ENCODE data around the gene CNOT11.
"Not testable (repeated sequence)": the region's sequence is repeated elsewhere in the genome, so short reads cannot be mapped to it uniquely, and the experiment has no call there.

The CNOT11 gene

GRCh38 chr2:101252408-101253012 is at the start of gene CNOT11:
CNOT11 (plus strand) TSS chr2:101252886; CDS start chr2:101252965, 79 bp downstream.
- Histone ChIP-seq H3K36me3 (ENCODE audit: control insufficient read depth, insufficient read depth, low read length) (peaks cover 3% of the 10 kb centered on the region), H3K27ac (ENCODE audit: low read depth, low read length) (peak within 1 kb of the TSS; percentile 90)

GRCh38 chr2:101204400-101205115 is 48.1 kb upstream of the CNOT11 start:
- Histone ChIP-seq H3K36me3 (ENCODE audit: control insufficient read depth, insufficient read depth, low read length) (no peaks in the 10 kb centered on the region), H3K4me3 (ENCODE audit: low read depth, low read length) (no peak overlapping the region), H3K27ac (ENCODE audit: low read depth, low read length) (no peak overlapping the region)

More at GRCh38 chr2:101252408-101253012, at the start of gene CNOT11:
- Histone ChIP-seq H3K9me3 (ENCODE audit: control insufficient read depth, insufficient read depth, low read depth, low read length) (no peaks in the 10 kb centered on the region), H3K27me3 (ENCODE audit: control insufficient read depth, insufficient read depth, low read length) (no peaks in the 10 kb centered on the region), H3K9ac (ENCODE audit: low read length) (peak within 1 kb of the TSS; percentile 90), H3K4me3 (ENCODE audit: low read depth, low read length) (peak within 1 kb of the TSS; percentile 86), H3K4me1 (ENCODE audit: control insufficient read depth, insufficient read depth, low read length) (peaks cover 25% of the 10 kb centered on the region)

GRCh38 chr2:101205521-101206479 is 46.9 kb upstream of the CNOT11 start:
- no peak overlapping the region for H3K9ac ChIP-seq (ENCODE audit: low read length)
- H3K4me3 ChIP-seq (ENCODE audit: low read depth, low read length): no peak overlapping the region
- no peak overlapping the region for H3K27ac ChIP-seq (ENCODE audit: low read depth, low read length)
- no peaks in the 10 kb centered on the region for H3K4me1 ChIP-seq (ENCODE audit: control insufficient read depth, insufficient read depth, low read length)
- H3K9me3 ChIP-seq (ENCODE audit: control insufficient read depth, insufficient read depth, low read depth, low read length): 0 out of 2 replicates have a peak, but pooled peaks cover 9% of the 10 kb centered on the region
- H3K27me3 ChIP-seq (ENCODE audit: control insufficient read depth, insufficient read depth, low read length): no peaks in the 10 kb centered on the region
- H3K36me3 ChIP-seq (ENCODE audit: control insufficient read depth, insufficient read depth, low read length): no peaks in the 10 kb centered on the region

More at GRCh38 chr2:101204400-101205115, 48.1 kb upstream of the CNOT11 start:
- no peak overlapping the region for H3K9ac ChIP-seq (ENCODE audit: low read length)
- no peaks in the 10 kb centered on the region for H3K4me1 ChIP-seq (ENCODE audit: control insufficient read depth, insufficient read depth, low read length)
- H3K9me3 ChIP-seq (ENCODE audit: control insufficient read depth, insufficient read depth, low read depth, low read length): 0 out of 2 replicates have a peak, but pooled peaks cover 5% of the 10 kb centered on the region
- H3K27me3 ChIP-seq (ENCODE audit: control insufficient read depth, insufficient read depth, low read length): no peaks in the 10 kb centered on the region

GRCh38 chr2:101208830-101209229 is 43.9 kb upstream of the CNOT11 start:
- Histone ChIP-seq H3K4me1 (ENCODE audit: control insufficient read depth, insufficient read depth, low read length) (no peaks in the 10 kb centered on the region), H3K9ac (ENCODE audit: low read length) (no peak overlapping the region), H3K27ac (ENCODE audit: low read depth, low read length) (no peak overlapping the region), H3K9me3 (ENCODE audit: control insufficient read depth, insufficient read depth, low read depth, low read length) (0 out of 2 replicates have a peak, but pooled peaks cover 9% of the 10 kb centered on the region), H3K36me3 (ENCODE audit: control insufficient read depth, insufficient read depth, low read length) (no peaks in the 10 kb centered on the region), H3K4me3 (ENCODE audit: low read depth, low read length) (no peak overlapping the region), H3K27me3 (ENCODE audit: control insufficient read depth, insufficient read depth, low read length) (no peaks in the 10 kb centered on the region)

GRCh38 chr2:101219246-101219645 is 33.4 kb upstream of the CNOT11 start:
- Histone ChIP-seq H3K27ac (ENCODE audit: low read depth, low read length) (no peak overlapping the region), H3K27me3 (ENCODE audit: control insufficient read depth, insufficient read depth, low read length) (no peaks in the 10 kb centered on the region), H3K9me3 (ENCODE audit: control insufficient read depth, insufficient read depth, low read depth, low read length) (no peaks in the 10 kb centered on the region), H3K36me3 (ENCODE audit: control insufficient read depth, insufficient read depth, low read length) (no peaks in the 10 kb centered on the region), H3K9ac (ENCODE audit: low read length) (no peak overlapping the region), H3K4me1 (ENCODE audit: control insufficient read depth, insufficient read depth, low read length) (no peaks in the 10 kb centered on the region), H3K4me3 (ENCODE audit: low read depth, low read length) (no peak overlapping the region)

GRCh38 chr2:101220091-101220490 is 32.6 kb upstream of the CNOT11 start:
- H3K9me3 ChIP-seq (ENCODE audit: control insufficient read depth, insufficient read depth, low read depth, low read length); H3K9ac ChIP-seq (ENCODE audit: low read length); H3K4me3 ChIP-seq (ENCODE audit: low read depth, low read length); H3K27ac ChIP-seq (ENCODE audit: low read depth, low read length); H3K27me3 ChIP-seq (ENCODE audit: control insufficient read depth, insufficient read depth, low read length); H3K4me1 ChIP-seq (ENCODE audit: control insufficient read depth, insufficient read depth, low read length); H3K36me3 ChIP-seq (ENCODE audit: control insufficient read depth, insufficient read depth, low read length): not testable (repeated sequence)

- H3K4me3 ChIP-seq (ENCODE audit: low read depth, low read length): no peak overlapping the region
- H3K9ac ChIP-seq (ENCODE audit: low read length): no peak overlapping the region
- H3K4me1 ChIP-seq (ENCODE audit: control insufficient read depth, insufficient read depth, low read length): no peaks in the 10 kb centered on the region
- H3K27me3 ChIP-seq (ENCODE audit: control insufficient read depth, insufficient read depth, low read length): no peaks in the 10 kb centered on the region
- H3K27ac ChIP-seq (ENCODE audit: low read depth, low read length): no peak overlapping the region
- no peaks in the 10 kb centered on the region for H3K36me3 ChIP-seq (ENCODE audit: control insufficient read depth, insufficient read depth, low read length)
- no peaks in the 10 kb centered on the region for H3K9me3 ChIP-seq (ENCODE audit: control insufficient read depth, insufficient read depth, low read depth, low read length)
Measured at GRCh38 chr2:101223814-101224231, 28.9 kb upstream of the CNOT11 start.

- Histone ChIP-seq H3K9me3 (ENCODE audit: control insufficient read depth, insufficient read depth, low read depth, low read length) (peaks cover 21% of the 10 kb centered on the region), H3K27ac (ENCODE audit: low read depth, low read length) (no peak overlapping the region), H3K27me3 (ENCODE audit: control insufficient read depth, insufficient read depth, low read length) (no peaks in the 10 kb centered on the region), H3K4me3 (ENCODE audit: low read depth, low read length) (no peak overlapping the region), H3K9ac (ENCODE audit: low read length) (no peak overlapping the region), H3K4me1 (ENCODE audit: control insufficient read depth, insufficient read depth, low read length) (no peaks in the 10 kb centered on the region), H3K36me3 (ENCODE audit: control insufficient read depth, insufficient read depth, low read length) (no peaks in the 10 kb centered on the region)
Measured at GRCh38 chr2:101230541-101231001, 22.1 kb upstream of the CNOT11 start.

- no peak overlapping the region for H3K4me3 ChIP-seq (ENCODE audit: low read depth, low read length)
- H3K9ac ChIP-seq (ENCODE audit: low read length): no peak overlapping the region
- H3K9me3 ChIP-seq (ENCODE audit: control insufficient read depth, insufficient read depth, low read depth, low read length): peaks cover 21% of the 10 kb centered on the region
- no peak overlapping the region for H3K27ac ChIP-seq (ENCODE audit: low read depth, low read length)
- H3K36me3 ChIP-seq (ENCODE audit: control insufficient read depth, insufficient read depth, low read length): no peaks in the 10 kb centered on the region
- H3K4me1 ChIP-seq (ENCODE audit: control insufficient read depth, insufficient read depth, low read length): no peaks in the 10 kb centered on the region
- no peaks in the 10 kb centered on the region for H3K27me3 ChIP-seq (ENCODE audit: control insufficient read depth, insufficient read depth, low read length)
Measured at GRCh38 chr2:101231240-101231639, 21.4 kb upstream of the CNOT11 start.

- no peaks in the 10 kb centered on the region for H3K36me3 ChIP-seq (ENCODE audit: control insufficient read depth, insufficient read depth, low read length)
- peaks cover 28% of the 10 kb centered on the region for H3K9me3 ChIP-seq (ENCODE audit: control insufficient read depth, insufficient read depth, low read depth, low read length)
- no peak overlapping the region for H3K4me3 ChIP-seq (ENCODE audit: low read depth, low read length)
- H3K4me1 ChIP-seq (ENCODE audit: control insufficient read depth, insufficient read depth, low read length): no peaks in the 10 kb centered on the region
- no peaks in the 10 kb centered on the region for H3K27me3 ChIP-seq (ENCODE audit: control insufficient read depth, insufficient read depth, low read length)
- no peak overlapping the region for H3K9ac ChIP-seq (ENCODE audit: low read length)
- H3K27ac ChIP-seq (ENCODE audit: low read depth, low read length): no peak overlapping the region
Measured at GRCh38 chr2:101231937-101232730, 20.6 kb upstream of the CNOT11 start.

Measured in HUES6 (cell line).